Ascending aorta (tissue), 2 donors: ENCODE measurements around the gene SRRM2. TPM values are rescaled to one million over a fixed set of nuclear protein-coding genes. Genes with fewer than 3 reads are reported as not detected.
A peak's percentile ranks its signal among the peaks of the same experiment; 100 is the strongest.

Experiments
- DNase-seq, 2 donors: peaks; one replicate each; pipeline ENCODE4 v3.0.0-alpha.2; 2019; ENCODE audit warnings: low spot score in 2 of 2
- H3K27ac ChIP-seq, 2 donors: fragments of 200-600 bp; sonication (generic); one replicate each; pipeline ENCODE4 v1.5.1; 2016 to 2017; ENCODE audit warnings: mild to moderate bottlenecking in 1 of 2
- H3K27me3 ChIP-seq: fragments of 200-600 bp; sonication (generic); one replicate; pipeline ENCODE4 v1.5.1; 2017
- H3K36me3 ChIP-seq, 2 donors: fragments of 200-600 bp; sonication (generic); one replicate each; pipeline ENCODE4 v1.5.1; 2016
- H3K4me1 ChIP-seq, 2 donors: fragments of 200-600 bp; sonication (generic); one replicate each; pipeline ENCODE4 v1.5.1; 2016 to 2017; ENCODE audit warnings: mild to moderate bottlenecking in 1 of 2
- H3K4me3 ChIP-seq, 2 donors: fragments of 200-600 bp; sonication (generic); one replicate each; pipeline ENCODE4 v1.5.1; 2016 to 2017; ENCODE audit warnings: mild to moderate bottlenecking in 1 of 2
- H3K9me3 ChIP-seq, 2 donors: fragments of 200-600 bp; sonication (generic); one replicate each; pipeline ENCODE4 v1.5.1; 2016
- intact Hi-C: fragments of 100-400 bp; cut with DNase I; formaldehyde crosslinking; loops from one replicate; pipeline ENCODE4 v1.15.1; 2023
- total RNA-seq: library from RNA; depleted of rRNA; stranded (reverse); fragments of >200 nt; gene quantifications from one replicate; pipeline ENCODE4 v1.1.0, GENCODE V29; 2016
- TF ChIP-seq, protein P1 (sequence below), 3 experiments: fragments of 200-600 bp in 2 of 3; fragments of 450-650 bp in 1 of 3; sonication (generic) in 2 of 3; IDR thresholded peaks; one replicate each; pipeline ENCODE4 v1.5.1; 2016 to 2019; ENCODE audit warnings: antibody characterized with exemption in 3 of 3, mild to moderate bottlenecking in 1 of 3, moderate library complexity in 1 of 3

SRRM2 gene
- total RNA-seq, 1 donor from 2014 or later: 359 TPM

GRCh38 chr16:2749476-2749875 lies 3.0 kb upstream of the SRRM2 start:
- intact Hi-C loops: no loop called here
- no peak for DNase-seq

GRCh38 chr16:2749936-2750335 lies 2.5 kb upstream of the SRRM2 start:
- no peak for DNase-seq
- TF ChIP-seq, protein P1, sequence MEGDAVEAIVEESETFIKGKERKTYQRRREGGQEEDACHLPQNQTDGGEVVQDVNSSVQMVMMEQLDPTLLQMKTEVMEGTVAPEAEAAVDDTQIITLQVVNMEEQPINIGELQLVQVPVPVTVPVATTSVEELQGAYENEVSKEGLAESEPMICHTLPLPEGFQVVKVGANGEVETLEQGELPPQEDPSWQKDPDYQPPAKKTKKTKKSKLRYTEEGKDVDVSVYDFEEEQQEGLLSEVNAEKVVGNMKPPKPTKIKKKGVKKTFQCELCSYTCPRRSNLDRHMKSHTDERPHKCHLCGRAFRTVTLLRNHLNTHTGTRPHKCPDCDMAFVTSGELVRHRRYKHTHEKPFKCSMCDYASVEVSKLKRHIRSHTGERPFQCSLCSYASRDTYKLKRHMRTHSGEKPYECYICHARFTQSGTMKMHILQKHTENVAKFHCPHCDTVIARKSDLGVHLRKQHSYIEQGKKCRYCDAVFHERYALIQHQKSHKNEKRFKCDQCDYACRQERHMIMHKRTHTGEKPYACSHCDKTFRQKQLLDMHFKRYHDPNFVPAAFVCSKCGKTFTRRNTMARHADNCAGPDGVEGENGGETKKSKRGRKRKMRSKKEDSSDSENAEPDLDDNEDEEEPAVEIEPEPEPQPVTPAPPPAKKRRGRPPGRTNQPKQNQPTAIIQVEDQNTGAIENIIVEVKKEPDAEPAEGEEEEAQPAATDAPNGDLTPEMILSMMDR (IDR thresholded peaks at IDR 0.05): no peak
- H3K36me3 ChIP-seq: no peaks in the 10 kb centered on the region
- H3K4me3 ChIP-seq: no peak overlapping the region
- H3K27ac ChIP-seq: no peak overlapping the region
- no peaks in the 10 kb centered on the region for H3K27me3 ChIP-seq
- intact Hi-C loops: loop anchor here (5.0 to 10.0 kb wide), 2 partner anchors 157 to 325 kb away; partner anchors contain the start of gene CCNF
- H3K9me3 ChIP-seq: no peaks in the 10 kb centered on the region
- H3K4me1 ChIP-seq: peaks cover 9 to 15% of the 10 kb centered on the region in 2 donors

More at GRCh38 chr16:2749476-2749875, 3.0 kb upstream of the SRRM2 start:
- TF ChIP-seq, protein P1 (IDR thresholded peaks at IDR 0.05): no peak
- Histone ChIP-seq H3K27ac (no peak overlapping the region), H3K4me3 (no peak overlapping the region), H3K36me3 (no peaks in the 10 kb centered on the region), H3K4me1 (peaks cover 5 to 11% of the 10 kb centered on the region in 2 donors), H3K9me3 (no peaks in the 10 kb centered on the region), H3K27me3 (no peaks in the 10 kb centered on the region)

- TF ChIP-seq, protein P1 (IDR thresholded peaks at IDR 0.05): no peak
- peak overlapping the region; percentile 97 to 98 for H3K27ac ChIP-seq
- peaks cover 18 to 32% of the 10 kb centered on the region in 2 donors for H3K4me1 ChIP-seq
- H3K36me3 ChIP-seq: peaks cover 0 to 5% of the 10 kb centered on the region in 2 donors
- no peaks in the 10 kb centered on the region for H3K9me3 ChIP-seq
- no peak for DNase-seq
- peak overlapping the region; percentile 86 to 96 for H3K4me3 ChIP-seq
- no peaks in the 10 kb centered on the region for H3K27me3 ChIP-seq
- intact Hi-C loops: loop anchor here (1.0 to 10.0 kb wide), 5 partner anchors 26 to 327 kb away; partner anchors contain the start of genes CCNF and ELOB
Observed at GRCh38 chr16:2751577-2752034, 832 bp upstream of the SRRM2 start.

DNA sequence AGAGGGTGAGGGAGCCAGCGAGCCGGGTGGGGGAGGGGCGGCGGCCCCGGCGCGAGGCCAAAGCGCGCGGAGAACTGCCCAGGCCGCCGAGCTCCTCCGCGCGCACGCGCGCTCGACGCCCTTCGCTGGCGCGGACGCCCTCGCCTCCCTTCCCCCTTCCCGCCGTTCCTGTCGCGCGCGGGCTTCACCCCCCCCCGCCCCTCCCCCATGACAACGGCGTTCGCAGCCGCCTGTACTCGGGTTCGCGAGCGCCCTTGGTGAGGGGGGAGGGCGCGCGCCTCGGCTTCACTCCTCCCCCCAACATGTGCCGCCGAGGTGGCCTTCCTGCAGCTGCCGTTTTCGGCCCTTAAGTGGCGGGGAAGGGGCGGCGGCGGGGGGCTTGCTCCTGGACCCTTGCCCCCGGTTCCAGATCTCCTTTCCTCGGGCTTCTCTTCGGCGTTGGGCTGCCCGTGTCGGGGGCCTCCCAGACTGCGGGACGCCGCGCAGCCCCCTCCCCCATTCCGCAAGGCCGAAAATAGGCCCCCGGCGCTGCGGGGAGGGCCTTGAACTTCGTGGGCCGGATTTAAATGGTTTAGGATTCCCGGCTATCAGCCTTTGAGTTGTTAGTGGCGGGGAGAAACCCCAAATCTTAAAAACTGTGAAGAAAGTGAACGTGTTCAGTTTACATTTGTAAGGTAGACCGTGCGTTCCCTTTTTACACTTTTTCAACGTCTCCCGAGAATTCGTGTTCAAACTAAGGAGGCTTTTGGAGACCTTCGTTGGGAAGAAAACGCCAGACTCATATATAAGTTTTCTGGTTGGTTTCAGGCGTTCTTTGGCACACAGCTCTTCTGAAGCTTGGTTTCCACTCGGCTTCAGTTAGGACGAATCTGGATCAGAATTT lies 653 bp downstream of the SRRM2 start:
- Histone ChIP-seq H3K4me1 (peaks cover 18 to 35% of the 10 kb centered on the region in 2 donors), H3K9me3 (no peaks in the 10 kb centered on the region), H3K4me3 (peak overlapping the region; percentile 86 to 96), H3K27ac (peak overlapping the region; percentile 97 to 98), H3K36me3 (peaks cover 12 to 20% of the 10 kb centered on the region in 2 donors), H3K27me3 (no peaks in the 10 kb centered on the region)
- intact Hi-C loops: loop anchor here (1.0 to 10.0 kb wide), 5 partner anchors 24 to 328 kb away; partner anchors contain the start of genes CCNF and ELOB
- peak in 1 of 2 donors; percentile 87 for DNase-seq
- TF ChIP-seq, protein P1 (IDR thresholded peaks at IDR 0.05): no peak

DNA sequence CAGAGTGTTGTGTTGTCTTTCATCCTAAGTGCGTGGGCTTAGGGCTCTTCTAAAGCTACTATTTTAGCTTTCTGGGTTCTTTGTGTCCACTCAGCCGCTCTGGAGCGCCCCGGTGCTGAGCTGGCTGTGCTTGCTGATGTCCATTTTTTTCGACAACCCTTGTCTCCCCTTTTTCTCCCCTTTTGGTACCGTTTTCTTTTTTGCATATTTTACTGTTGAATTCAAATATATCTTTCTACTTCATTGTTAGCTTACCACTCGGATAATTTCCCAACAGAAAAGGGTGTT lies 1.2 kb downstream of the SRRM2 start:
- Histone ChIP-seq H3K9me3 (no peaks in the 10 kb centered on the region), H3K36me3 (peaks cover 17 to 26% of the 10 kb centered on the region in 2 donors), H3K4me3 (peak overlapping the region; percentile 86 to 96), H3K4me1 (peaks cover 18 to 35% of the 10 kb centered on the region in 2 donors), H3K27ac (peak overlapping the region; percentile 97 to 98), H3K27me3 (no peaks in the 10 kb centered on the region)
- intact Hi-C loops: loop anchor here (5.0 to 10.0 kb wide), 2 partner anchors 154 to 329 kb away; partner anchors contain the start of gene CCNF
- no peak for DNase-seq
- TF ChIP-seq, protein P1 (IDR thresholded peaks at IDR 0.05): no peak
